Loucy (cell line): ENCODE measurements around the gene TNFAIP3.

ENCODE experiments used
- CTCF ChIP-seq: fragments of 200-600 bp; sonication (generic); conservative IDR thresholded peaks from 2 replicates; pipeline ENCODE4 v1.5.1; 2014; ENCODE audit warnings: mild to moderate bottlenecking, antibody characterized with exemption, low read length
- EZH2phosphoT487 ChIP-seq: fragments of 200-600 bp; IDR thresholded peaks from 2 replicates; pipeline ENCODE4 v1.6.1; 2018; ENCODE audit warnings: antibody characterized with exemption, mild to moderate bottlenecking, moderate library complexity, borderline replicate concordance

GRCh38 chr6:137925141-137925698 is 58.2 kb downstream of the TNFAIP3 start:
- no peak for TF ChIP-seq CTCF
- TF ChIP-seq EZH2phosphoT487, result no peak
